GM12878 (cell line): ENCODE data around the gene NOS2. TPM values are rescaled to one million over a fixed set of nuclear protein-coding genes. Genes with fewer than 3 reads are reported as not detected.

Experiments used
- ATAC-seq: fragments of 200-7000 bp; cut with Tn5 transposase; 3 replicates; pipeline ENCODE4 v1.9.1; 2020; ENCODE audit warnings: mild to moderate bottlenecking, moderate library complexity
- BruUV-seq: library from RNA; stranded (reverse); fragments of 400-500 nt; replicated peaks from 2 replicates; lab custom pipeline; 2021; lab: Mats Ljungman, UMichigan
- CTCF ChIA-PET: fragments of 300-600 bp; sonication (Branson Sonifier 250); formaldehyde crosslinking; extraction: SDS; loops from one replicate; lab custom pipeline; 2021; ENCODE audit warnings: inconsistent platforms; lab: Yijun Ruan, JAX
- POLR2A ChIA-PET: fragments of 350-600 bp; formaldehyde crosslinking; extraction: SDS; loops from one replicate; lab custom pipeline; 2021; ENCODE audit warnings: inconsistent platforms; lab: Charles Lee
- RAD21 ChIA-PET: fragments of 300-600 bp; sonication (Branson Sonifier 250); formaldehyde crosslinking; loops from one replicate; lab custom pipeline; 2023; ENCODE audit warnings: antibody characterized with exemption; ENCODE audit not compliant: unreplicated experiment; lab: Charles Lee
- SMC1A ChIA-PET: fragments of 300-600 bp; sonication (Branson Sonifier 250); formaldehyde crosslinking; loops from one replicate; lab custom pipeline; 2023; ENCODE audit not compliant: unreplicated experiment, uncharacterized antibody; lab: Charles Lee
- DNase-seq: peaks from one replicate; pipeline ENCODE4 v3.0.0-alpha.2; 2011; ENCODE audit warnings: low read depth, low spot score
- FAIRE-seq: peaks from 3 replicates; lab custom pipeline; 2011; peaks lifted over from hg19 to GRCh38; lab: Jason Lieb, UNC
- H2AFZ ChIP-seq: 2 replicates; pipeline ENCODE4 v1.6.0; 2011; ENCODE audit warnings: low read depth, low read length, control low read depth; ENCODE audit not compliant: control insufficient read depth
- H3K27ac ChIP-seq: 2 replicates; pipeline ENCODE4 v1.5.1; 2011; ENCODE audit warnings: control low read depth; ENCODE audit not compliant: control insufficient read depth, insufficient read depth
- H3K27me3 ChIP-seq, 2 experiments: replicated peaks in 1 of 2; 2 replicates each; pipeline versions ENCODE4 v1.6.0 to v1.6.1; 2011; ENCODE audit warnings: low read length in 1 of 2; ENCODE audit not compliant: control insufficient read depth in 2 of 2, insufficient read depth in 2 of 2
- H3K36me3 ChIP-seq, 2 experiments: 2 replicates each; pipeline ENCODE4 v1.5.1; 2011; ENCODE audit warnings: low read length in 1 of 2; ENCODE audit not compliant: control insufficient read depth in 2 of 2, insufficient read depth in 2 of 2
- H3K4me1 ChIP-seq: 2 replicates; pipeline ENCODE4 v1.6.1; 2011; ENCODE audit warnings: mild to moderate bottlenecking, low read length, moderate library complexity, mixed read lengths; ENCODE audit not compliant: control insufficient read depth, insufficient read depth
- H3K4me2 ChIP-seq: 2 replicates; pipeline ENCODE4 v1.6.0; 2011; ENCODE audit warnings: control low read depth; ENCODE audit not compliant: control insufficient read depth, insufficient read depth
- H3K4me3 ChIP-seq: fragments of 200-600 bp; sonication (generic); 2 replicates; pipeline ENCODE4 v1.5.1; 2016
- H3K79me2 ChIP-seq: 2 replicates; pipeline ENCODE4 v1.6.0; 2011; ENCODE audit warnings: low read length; ENCODE audit not compliant: control insufficient read depth, insufficient read depth
- H3K9ac ChIP-seq: 2 replicates; pipeline ENCODE4 v1.8.0; 2011; ENCODE audit warnings: low read length, control low read depth, mixed read lengths; ENCODE audit not compliant: control insufficient read depth, insufficient read depth
- H3K9me3 ChIP-seq: replicated peaks from 3 replicates; pipeline ENCODE4 v1.5.1; 2011; ENCODE audit warnings: mild to moderate bottlenecking, low read length; ENCODE audit not compliant: control insufficient read depth, insufficient read depth
- H4K20me1 ChIP-seq: 2 replicates; pipeline ENCODE4 v1.6.0; 2011; ENCODE audit not compliant: control insufficient read depth, insufficient read depth
- BCL11A ChIP-seq: IDR thresholded peaks from 2 replicates; pipeline ENCODE4 v1.6.1; 2011; ENCODE audit warnings: low read depth, low read length
- CBFB ChIP-seq: IDR thresholded peaks from 2 replicates; pipeline ENCODE4 v1.6.1; 2016; ENCODE audit warnings: antibody characterized with exemption, low read depth
- EGR1 ChIP-seq, 2 experiments: IDR thresholded peaks; 1 replicate in 1 of 2; 2 replicates in 1 of 2; pipeline ENCODE4 v1.6.1; 2011 to 2012; ENCODE audit warnings: low read depth in 2 of 2, low read length in 2 of 2, borderline replicate concordance in 1 of 2, mild to moderate bottlenecking in 1 of 2, moderate library complexity in 1 of 2
- ELK1 ChIP-seq: IDR thresholded peaks from 2 replicates; pipeline ENCODE4 v1.6.1; 2012; ENCODE audit warnings: low read depth, low read length, improper control_type of control experiment
- FOXM1 ChIP-seq: IDR thresholded peaks from 2 replicates; pipeline ENCODE4 v1.6.1; 2012; ENCODE audit warnings: low read depth, mild to moderate bottlenecking, inconsistent platforms, low read length, moderate library complexity
- GATAD2B ChIP-seq: fragments of 450-650 bp; conservative IDR thresholded peaks from 2 replicates; pipeline ENCODE4 v1.6.1; 2017; ENCODE audit warnings: low read depth, mild to moderate bottlenecking, moderate library complexity
- HSF1 ChIP-seq: fragments of 150-350 bp; IDR thresholded peaks from 2 replicates; pipeline ENCODE4 v1.6.1; 2014; ENCODE audit warnings: mild to moderate bottlenecking, low read depth, low read length
- IKZF1 ChIP-seq: fragments of 450-650 bp; conservative IDR thresholded peaks from 2 replicates; pipeline ENCODE4 v1.6.1; 2017; ENCODE audit warnings: antibody characterized with exemption, mild to moderate bottlenecking
- KLF5 ChIP-seq: fragments of 450-650 bp; IDR thresholded peaks from 2 replicates; pipeline ENCODE4 v1.6.1; 2014; ENCODE audit warnings: mild to moderate bottlenecking; ENCODE audit not compliant: partially characterized antibody
- MEF2B ChIP-seq: fragments of 450-650 bp; IDR thresholded peaks from 2 replicates; pipeline ENCODE4 v1.6.1; 2018; ENCODE audit warnings: mild to moderate bottlenecking, moderate library complexity; ENCODE audit not compliant: partially characterized antibody, poor library complexity, severe bottlenecking
- PBX3 ChIP-seq: IDR thresholded peaks from 2 replicates; pipeline ENCODE4 v1.6.1; 2011; ENCODE audit warnings: mild to moderate bottlenecking, low read depth, low read length, moderate library complexity; ENCODE audit not compliant: insufficient replicate concordance
- RAD21 ChIP-seq: IDR thresholded peaks from 2 replicates; pipeline ENCODE4 v1.6.1; 2011; ENCODE audit warnings: mild to moderate bottlenecking, low read depth, low read length, moderate library complexity; ENCODE audit not compliant: insufficient read depth
- SIN3A ChIP-seq: IDR thresholded peaks from 2 replicates; pipeline ENCODE4 v1.6.1; 2012; ENCODE audit warnings: low read depth, low read length, improper control_type of control experiment
- SIX5 ChIP-seq: IDR thresholded peaks from 2 replicates; pipeline ENCODE4 v1.6.1; 2011; ENCODE audit warnings: mild to moderate bottlenecking, low read depth, low read length, moderate library complexity; ENCODE audit not compliant: severe bottlenecking
- TAF1 ChIP-seq: IDR thresholded peaks from 2 replicates; pipeline ENCODE4 v1.6.1; 2011; ENCODE audit warnings: mild to moderate bottlenecking, low read depth, low read length, borderline replicate concordance
- YBX1 ChIP-seq: fragments of 450-650 bp; IDR thresholded peaks from 2 replicates; pipeline ENCODE4 v1.6.1; 2016; ENCODE audit warnings: antibody characterized with exemption
- ZBED1 ChIP-seq: IDR thresholded peaks from 2 replicates; pipeline ENCODE4 v1.6.1; 2016; ENCODE audit warnings: borderline replicate concordance
- ZNF217 ChIP-seq: fragments of 450-650 bp; IDR thresholded peaks from 2 replicates; pipeline ENCODE4 v1.6.1; 2017; ENCODE audit warnings: antibody characterized with exemption, mild to moderate bottlenecking
- ZSCAN29 ChIP-seq: fragments of 450-650 bp; IDR thresholded peaks from 2 replicates; pipeline ENCODE4 v1.6.1; 2017; ENCODE audit warnings: mild to moderate bottlenecking, moderate library complexity
- WGBS: methylation state at CpG from one replicate; pipeline ENCODE4 v1.1.6; 2016; ENCODE audit warnings: low lambda C conversion rate; ENCODE audit not compliant: insufficient replicate concordance, insufficient coverage; ENCODE audit errors: missing lambda C conversion rate; 5-methylcytosine and 5-hydroxymethylcytosine counted together
- in situ Hi-C: fragments of 300-500 bp; cut with MboI; formaldehyde crosslinking; loops from 9 replicates; pipeline ENCODE4 v1.14.3; 2018; ENCODE audit warnings: mixed read lengths
- intact Hi-C: fragments of 100-400 bp; cut with micrococcal nuclease; formaldehyde crosslinking; loops from one replicate; pipeline ENCODE4 v1.14.2; 2022; ENCODE audit not compliant: unreplicated experiment
- polyA plus RNA-seq, 11 experiments: library from polyadenylated mRNA; depleted of rRNA in 4 of 11; unstranded in 6 of 11; stranded (reverse) in 5 of 11; fragments of >200 nt; fragmentation: Nextera tagmentation in 4 of 11; fragmentation: Illumina TruSeq in 1 of 11; extraction: Ambion mirVana in 4 of 11; extraction: Trizol in 1 of 11; gene quantifications; 1 replicate in 1 of 11; 2 replicates in 10 of 11; pipeline versions ENCODE4 v1.2.1 to v1.2.3, GENCODE V29; 2011 to 2016; ENCODE audit warnings: inconsistent platforms in 2 of 11, missing spikeins in 2 of 11, low read depth in 1 of 11
- total RNA-seq, 4 experiments: library from RNA; depleted of rRNA in 3 of 4; stranded (reverse); fragments of >200 nt in 3 of 4; fragmentation: Illumina TruSeq in 1 of 4; extraction: Trizol in 1 of 4; gene quantifications; 2 replicates each; pipeline versions ENCODE4 v1.2.1 to v1.2.3, GENCODE V29; 2013 to 2021

NOS2 gene
- total and polyA plus RNA-seq, 10 of the 15 experiments (the other 5 are each of a cell fraction or from before 2014, with no cell fraction given), result 0.01 to 0.05 (median 0.01) TPM; not detected in 7

GRCh38 chr17:27755706-27756466, 44.4 kb downstream of the NOS2 start:
- no peak for TF ChIP-seq ZBED1
- no peak for TF ChIP-seq ZSCAN29
- no peak for TF ChIP-seq HSF1
- TF ChIP-seq ZNF217, result no peak
- TF ChIP-seq SIN3A, result no peak
- TF ChIP-seq YBX1, result no peak
- TF ChIP-seq RAD21, result no peak
- TF ChIP-seq CBFB, result no peak
- no peak for TF ChIP-seq PBX3
- no peak for TF ChIP-seq BCL11A
- TF ChIP-seq KLF5, result no peak
- no peak for TF ChIP-seq GATAD2B
- TF ChIP-seq FOXM1, result no peak
- no peak for TF ChIP-seq TAF1
- TF ChIP-seq EGR1 (IDR thresholded peaks at IDR 0.05; ENCODE audit: borderline replicate concordance in 1 of 2, low read depth in 2 of 2, low read length in 2 of 2), result no peak
- TF ChIP-seq IKZF1, result no peak
- TF ChIP-seq MEF2B, result no peak
- no peak for TF ChIP-seq ELK1
- TF ChIP-seq SIX5, result no peak
- no peaks in the 10 kb centered on the region for H3K36me3 ChIP-seq
- H3K4me1 ChIP-seq, result no peaks in the 10 kb centered on the region
- H3K79me2 ChIP-seq, result no peaks in the 10 kb centered on the region
- H3K4me2 ChIP-seq, result no peak overlapping the region
- intact Hi-C loops (loop anchor here (1.0 to 2.0 kb wide), 2 partner anchors 102 to 519 kb away; no protein-coding TSS in a partner anchor), in situ Hi-C loops (no loop called here)
- 43% methylated on average over 28 of the region's 28 CpGs for WGBS
- no peak for FAIRE-seq
- no TSS peak for BruUV-seq
- H3K27ac ChIP-seq, result no peak overlapping the region
- no peak for ATAC-seq
- ChIA-PET SMC1A (interaction anchor here (0.6 to 3.5 kb wide), 5 partner anchors 13 to 519 kb away, joined by 3 to 22 read pairs (median 3); no protein-coding TSS in a partner anchor), POLR2A (no interaction called here), RAD21 (interaction anchor here (0.8 to 2.7 kb wide), 4 partner anchors 98 to 124 kb away, joined by 3 to 31 read pairs (median 5); no protein-coding TSS in a partner anchor), CTCF (interaction anchor here (0.6 to 8.3 kb wide), 19 partner anchors 8 to 561 kb away, joined by 3 to 179 read pairs (median 5); no protein-coding TSS in a partner anchor)
- no peak overlapping the region for H2AFZ ChIP-seq
- no peak overlapping the region for H3K4me3 ChIP-seq
- H3K9ac ChIP-seq, result no peak overlapping the region
- no peaks in the 10 kb centered on the region for H4K20me1 ChIP-seq
- H3K9me3 ChIP-seq, result no peaks in the 10 kb centered on the region
- no peak for DNase-seq
- H3K27me3 ChIP-seq, result no peaks in the 10 kb centered on the region
